H1 (cell line): Measurements from ENCODE around the gene SLFN12L. TPM values are rescaled to one million over a fixed set of nuclear protein-coding genes. Genes with fewer than 3 reads are reported as not detected.

Source experiments
- CTCF ChIA-PET: fragments of 300-600 bp; sonication (Branson Sonifier 250); formaldehyde crosslinking; loops from one replicate; lab custom pipeline; 2021; ENCODE audit not compliant: partially characterized antibody; lab: Charles Lee
- POLR2A ChIA-PET: fragments of 300-600 bp; sonication (Branson Sonifier 250); formaldehyde crosslinking; loops from one replicate; lab custom pipeline; 2021; ENCODE audit warnings: inconsistent platforms; ENCODE audit not compliant: partially characterized antibody; lab: Charles Lee
- DNase-seq, 2 experiments: peaks; one replicate each; pipeline versions ENCODE4 v3.0.0 to v3.0.0-alpha.2; 2010 to 2022; ENCODE audit warnings: low spot score in 2 of 2, low read depth in 1 of 2, mixed read lengths in 1 of 2
- FAIRE-seq: peaks from 2 replicates; lab custom pipeline; 2011; peaks lifted over from hg19 to GRCh38; lab: Jason Lieb, UNC
- H2AFZ ChIP-seq: 2 replicates; pipeline ENCODE4 v1.8.1; 2012; ENCODE audit warnings: low read length, inconsistent platforms
- H2AK5ac ChIP-seq: 2 replicates; pipeline ENCODE4 v1.6.1; 2013; ENCODE audit warnings: low read depth, low read length
- H2BK120ac ChIP-seq: replicated peaks from 2 replicates; pipeline ENCODE3; 2013; ENCODE audit warnings: low read depth, low read length, inconsistent platforms
- H2BK12ac ChIP-seq: 2 replicates; pipeline ENCODE4 v1.6.1; 2013; ENCODE audit warnings: low read depth, low read length
- H2BK15ac ChIP-seq: 2 replicates; pipeline ENCODE4 v1.6.1; 2013; ENCODE audit warnings: low read length
- H2BK20ac ChIP-seq: 2 replicates; pipeline ENCODE4 v1.6.1; 2013; ENCODE audit warnings: low read length
- H2BK5ac ChIP-seq: 2 replicates; pipeline ENCODE4 v1.6.1; 2013; ENCODE audit warnings: low read depth, low read length
- H3K14ac ChIP-seq: 2 replicates; pipeline ENCODE4 v1.6.1; 2013; ENCODE audit warnings: inconsistent platforms; ENCODE audit not compliant: insufficient read length
- H3K18ac ChIP-seq: 2 replicates; pipeline ENCODE4 v1.6.1; 2013; ENCODE audit warnings: low read length; ENCODE audit errors: extremely low read depth
- H3K23ac ChIP-seq: 2 replicates; pipeline ENCODE4 v1.6.1; 2013; ENCODE audit warnings: inconsistent platforms; ENCODE audit not compliant: insufficient read length
- H3K23me2 ChIP-seq: 2 replicates; pipeline ENCODE4 v1.6.1; 2013; ENCODE audit warnings: low read depth, low read length
- H3K27ac ChIP-seq: 2 replicates; pipeline ENCODE4 v1.6.1; 2011; ENCODE audit warnings: low read depth, low read length, inconsistent platforms
- H3K27me3 ChIP-seq, 4 experiments: replicated peaks in 1 of 4; 1 replicate in 1 of 4; 2 replicates in 3 of 4; pipeline versions ENCODE4 v1.6.1 to v1.8.1; 2011 to 2013; ENCODE audit warnings: low read length in 3 of 4, mild to moderate bottlenecking in 3 of 4, inconsistent platforms in 2 of 4, mixed read lengths in 2 of 4, moderate library complexity in 1 of 4; ENCODE audit not compliant: control insufficient read depth in 3 of 4, insufficient read depth in 3 of 4; ENCODE audit errors: extremely low read depth in 1 of 4
- H3K36me3 ChIP-seq, 4 experiments: 2 replicates each; pipeline versions ENCODE4 v1.6.1 to v1.8.1; 2011 to 2013; ENCODE audit warnings: mild to moderate bottlenecking in 4 of 4, low read length in 3 of 4, moderate library complexity in 2 of 4, control low read depth in 1 of 4, inconsistent platforms in 1 of 4; ENCODE audit not compliant: insufficient read depth in 4 of 4, control insufficient read depth in 2 of 4
- H3K4ac ChIP-seq: replicated peaks from 2 replicates; pipeline ENCODE3; 2013; ENCODE audit warnings: low read length, low read depth, mixed read lengths, inconsistent platforms; ENCODE audit not compliant: insufficient read length
- H3K4me1 ChIP-seq, 4 experiments: replicated peaks in 1 of 4; 1 replicate in 1 of 4; 2 replicates in 3 of 4; pipeline versions ENCODE4 v1.6.1 to v1.8.1; 2011 to 2013; ENCODE audit warnings: low read length in 3 of 4, inconsistent platforms in 2 of 4, mixed read lengths in 1 of 4; ENCODE audit not compliant: insufficient read depth in 4 of 4, control insufficient read depth in 3 of 4
- H3K4me2 ChIP-seq, 2 experiments: 2 replicates each; pipeline versions ENCODE4 v1.6.1 to v1.8.1; 2011 to 2013; ENCODE audit warnings: low read depth in 2 of 2, low read length in 2 of 2, control low read depth in 1 of 2, inconsistent platforms in 1 of 2, mild to moderate bottlenecking in 1 of 2; ENCODE audit not compliant: insufficient read depth in 1 of 2
- H3K4me3 ChIP-seq, 4 experiments: fragments of 200-600, 300-600 bp in 1 of 4; sonication (generic), shearing (Covaris generic), sonication (Bioruptor Twin) in 1 of 4; 2 replicates each; pipeline versions ENCODE4 v1.5.1 to v1.8.1; 2011 to 2016; ENCODE audit warnings: low read length in 4 of 4, low read depth in 3 of 4, control low read depth in 2 of 4, inconsistent platforms in 2 of 4, mild to moderate bottlenecking in 2 of 4, mixed read lengths in 1 of 4, moderate library complexity in 1 of 4; ENCODE audit not compliant: insufficient read depth in 2 of 4; ENCODE audit errors: extremely low read depth in 1 of 4
- H3K56ac ChIP-seq: replicated peaks from 2 replicates; pipeline ENCODE3; 2013; ENCODE audit warnings: low read depth, mild to moderate bottlenecking, mixed read lengths, low read length, inconsistent platforms; ENCODE audit not compliant: insufficient read length
- H3K79me1 ChIP-seq: 2 replicates; pipeline ENCODE4 v1.6.1; 2013; ENCODE audit warnings: low read depth, low read length, control low read depth
- H3K79me2 ChIP-seq, 2 experiments: 2 replicates each; pipeline versions ENCODE4 v1.6.1 to v1.8.1; 2012 to 2013; ENCODE audit warnings: low read length in 2 of 2, mild to moderate bottlenecking in 2 of 2, inconsistent platforms in 1 of 2; ENCODE audit not compliant: insufficient read depth in 2 of 2, control insufficient read depth in 1 of 2
- H3K9ac ChIP-seq, 4 experiments: replicated peaks in 1 of 4; 1 replicate in 1 of 4; 2 replicates in 3 of 4; pipeline versions ENCODE4 v1.6.1 to v1.8.1; 2011 to 2013; ENCODE audit warnings: low read depth in 3 of 4, low read length in 3 of 4, control low read depth in 2 of 4, mild to moderate bottlenecking in 2 of 4, moderate library complexity in 2 of 4, inconsistent platforms in 1 of 4; ENCODE audit errors: extremely low read depth in 1 of 4
- H3K9me3 ChIP-seq, 2 experiments: 2 replicates each; pipeline versions ENCODE4 v1.6.1 to v1.8.1; 2012 to 2013; ENCODE audit warnings: mild to moderate bottlenecking in 2 of 2, moderate library complexity in 2 of 2, control low read depth in 1 of 2, inconsistent platforms in 1 of 2, low read depth in 1 of 2, low read length in 1 of 2, mixed read lengths in 1 of 2; ENCODE audit not compliant: insufficient read depth in 2 of 2
- H4K20me1 ChIP-seq, 2 experiments: replicated peaks in 1 of 2; 2 replicates each; pipeline versions ENCODE3 to v1.8.1; 2011 to 2013; ENCODE audit warnings: inconsistent platforms in 2 of 2, low read length in 2 of 2, mild to moderate bottlenecking in 1 of 2; ENCODE audit not compliant: insufficient read depth in 2 of 2, control insufficient read depth in 1 of 2
- H4K5ac ChIP-seq: 2 replicates; pipeline ENCODE4 v1.6.1; 2013; ENCODE audit warnings: low read length, low read depth, mixed read lengths, inconsistent platforms; ENCODE audit not compliant: insufficient read length
- H4K8ac ChIP-seq: 2 replicates; pipeline ENCODE4 v1.8.0; 2013; ENCODE audit warnings: mild to moderate bottlenecking, moderate library complexity, low read length, inconsistent platforms; ENCODE audit not compliant: insufficient read depth; ENCODE audit errors: extremely low read depth
- H4K91ac ChIP-seq: replicated peaks from 2 replicates; pipeline ENCODE3; 2013; ENCODE audit warnings: low read length, mixed read lengths, inconsistent platforms; ENCODE audit not compliant: insufficient read length
- ASH2L ChIP-seq: fragments of 200-600, 300-600 bp; sonication (generic); IDR thresholded peaks from one replicate; pipeline ENCODE4 v1.7.1; 2017; ENCODE audit warnings: low read length
- BACH1 ChIP-seq: IDR thresholded peaks from 2 replicates; pipeline ENCODE4 v1.6.1; 2012; ENCODE audit warnings: low read length, improper control_type of control experiment
- BRCA1 ChIP-seq: IDR thresholded peaks from 2 replicates; pipeline ENCODE4 v1.6.1; 2012; ENCODE audit warnings: low read depth, low read length, improper control_type of control experiment
- CBX8 ChIP-seq: fragments of 300-800, 300-1000 bp; sonication (generic); IDR thresholded peaks from 2 replicates; pipeline ENCODE4 v1.7.1; 2016; ENCODE audit warnings: low read depth, low read length, borderline replicate concordance
- CREB1 ChIP-seq: IDR thresholded peaks from 2 replicates; pipeline ENCODE4 v1.6.1; 2012; ENCODE audit warnings: inconsistent platforms
- FOSL1 ChIP-seq: IDR thresholded peaks from 2 replicates; pipeline ENCODE4 v1.6.1; 2011; ENCODE audit warnings: mild to moderate bottlenecking, low read depth, low read length, moderate library complexity; ENCODE audit not compliant: insufficient read depth
- GTF2F1 ChIP-seq: IDR thresholded peaks from 2 replicates; pipeline ENCODE4 v1.6.1; 2012; ENCODE audit warnings: low read depth, low read length, improper control_type of control experiment, borderline replicate concordance
- KDM1A ChIP-seq: fragments of 200-600, 300-600 bp; sonication (generic); IDR thresholded peaks from 2 replicates; pipeline ENCODE4 v1.7.1; 2016; ENCODE audit warnings: mild to moderate bottlenecking, low read length, borderline replicate concordance
- NANOG ChIP-seq: IDR thresholded peaks from 2 replicates; pipeline ENCODE4 v1.6.1; 2011; ENCODE audit warnings: low read length, low read depth, mild to moderate bottlenecking, inconsistent platforms; ENCODE audit not compliant: insufficient read depth, poor library complexity, severe bottlenecking
- NRF1 ChIP-seq: IDR thresholded peaks from 2 replicates; pipeline ENCODE4 v1.6.1; 2011; ENCODE audit warnings: mild to moderate bottlenecking, low read depth, low read length, improper control_type of control experiment
- RXRA ChIP-seq: IDR thresholded peaks from 2 replicates; pipeline ENCODE4 v1.6.1; 2011; ENCODE audit warnings: low read depth, mild to moderate bottlenecking, low read length, moderate library complexity; ENCODE audit not compliant: insufficient read depth
- SAP30 ChIP-seq: fragments of 300-600 bp; sonication (generic); IDR thresholded peaks from 2 replicates; pipeline ENCODE4 v1.7.1; 2012; ENCODE audit warnings: low read length, moderate library complexity, mild to moderate bottlenecking, inconsistent platforms; ENCODE audit not compliant: insufficient read depth, insufficient replicate concordance
- TBP ChIP-seq: IDR thresholded peaks from 2 replicates; pipeline ENCODE4 v1.6.1; 2011; ENCODE audit warnings: low read depth, low read length, improper control_type of control experiment
- TEAD4 ChIP-seq: IDR thresholded peaks from 2 replicates; pipeline ENCODE4 v1.6.1; 2012; ENCODE audit warnings: low read depth, low read length, inconsistent platforms, mixed read lengths
- ZNF274 ChIP-seq: IDR thresholded peaks from 2 replicates; pipeline ENCODE4 v1.7.0; 2012; ENCODE audit warnings: low read length, borderline replicate concordance; ENCODE audit errors: extremely low read depth
- WGBS, 2 experiments: shearing (Covaris generic) in 1 of 2; methylation state at CpG; one replicate each; pipeline versions ENCODE4 v1.1.6 to v1.1.7; 2013 to 2015; ENCODE audit warnings: low lambda C conversion rate in 2 of 2, mixed read lengths in 2 of 2, inconsistent platforms in 1 of 2, low coverage in 1 of 2, missing lambda C conversion rate in 1 of 2; ENCODE audit not compliant: insufficient replicate concordance in 2 of 2, insufficient coverage in 1 of 2, insufficient read length in 1 of 2; ENCODE audit errors: extremely low coverage in 1 of 2, missing lambda C conversion rate in 1 of 2; 5-methylcytosine and 5-hydroxymethylcytosine counted together
- polyA plus RNA-seq, 7 experiments: library from polyadenylated mRNA; depleted of rRNA in 3 of 7; stranded (reverse) in 5 of 7; unstranded in 2 of 7; fragments of >200 nt in 5 of 7; fragments of 200-250 nt in 2 of 7; gene quantifications; 1 replicate in 5 of 7; 2 replicates in 1 of 7; 4 replicates in 1 of 7; pipeline versions ENCODE4 v1.2.1 to v1.2.3, GENCODE V29; 2011 to 2013; ENCODE audit warnings: missing spikeins in 2 of 7, mixed read lengths in 2 of 7
- total RNA-seq: library from RNA; stranded (reverse); fragmentation: NEBNext Ultra II Directional; extraction: Animal tissue kit (Norgen Biotek cat#: 25700); gene quantifications from 2 replicates; pipeline ENCODE4 v1.2.1, GENCODE V29; 2021

The SLFN12L gene
- total and polyA plus RNA-seq, 2 of the 8 experiments (the other 6 are each of a cell fraction or from before 2014, with no cell fraction given), result not detected

GRCh38 chr17:35519906-35520442 is 17.5 kb downstream of the SLFN12L start:
- Histone ChIP-seq H3K18ac (no peak overlapping the region), H2AK5ac (no peak overlapping the region), H3K23me2 (no peaks in the 10 kb centered on the region), H3K27me3 (no peaks in the 10 kb centered on the region), H2BK20ac (no peak overlapping the region), H2BK120ac (no peak overlapping the region), H3K79me2 (no peaks in the 10 kb centered on the region), H4K91ac (no peak overlapping the region), H2AFZ (no peak overlapping the region), H3K9ac (no peak overlapping the region), H3K4me2 (no peak overlapping the region), H3K23ac (no peak overlapping the region), H4K8ac (no peak overlapping the region), H3K4ac (no peak overlapping the region), H2BK12ac (no peak overlapping the region), H2BK15ac (no peak overlapping the region), H2BK5ac (no peak overlapping the region), H3K9me3 (no peaks in the 10 kb centered on the region), H3K27ac (no peak overlapping the region), H3K56ac (no peak overlapping the region), H4K5ac (no peak overlapping the region), H3K4me3 (no peak overlapping the region), H3K79me1 (no peaks in the 10 kb centered on the region), H3K36me3 (no peaks in the 10 kb centered on the region), H3K4me1 (no peaks in the 10 kb centered on the region), H3K14ac (no peak overlapping the region), H4K20me1 (no peaks in the 10 kb centered on the region)
- TF ChIP-seq GTF2F1 (no peak), FOSL1 (no peak), RXRA (no peak), SAP30 (no peak), BACH1 (no peak), KDM1A (no peak), NRF1 (no peak), ZNF274 (no peak), CBX8 (no peak), TBP (no peak), BRCA1 (no peak), CREB1 (no peak), TEAD4 (no peak), NANOG (no peak), ASH2L (no peak)
- 83% methylated on average over 8 of the region's 8 CpGs; no CpG with 5 or more reads in 1 of the 2 experiments for WGBS, 2 experiments
- ChIA-PET CTCF (interaction anchor here (0.9 to 1.0 kb wide), 2 partner anchors 19 to 207 kb away, joined by 3 to 4 read pairs; no protein-coding TSS in a partner anchor), POLR2A (no interaction called here)
- DNase-seq (no peak), FAIRE-seq (no peak)
